Heart right ventricle (tissue), 16 donors: ENCODE measurements around the gene HTT. TPM values are rescaled to one million over a fixed set of nuclear protein-coding genes. Genes with fewer than 3 reads are reported as not detected.
A peak's percentile ranks its signal among the peaks of the same experiment; 100 is the strongest.

Experiments
- ATAC-seq, 8 donors: fragments of 200-7000 bp; cut with Tn5 transposase; one replicate each; pipeline ENCODE4 v1.9.1; 2020; ENCODE audit warnings: mild to moderate bottlenecking in 8 of 8, moderate library complexity in 8 of 8, moderate number of reproducible peaks in 1 of 8
- DNase-seq, 2 donors: peaks; one replicate each; pipeline ENCODE4 v3.0.0-alpha.2; 2020
- H3K27ac ChIP-seq, 10 donors: fragments of 200-600 bp; sonication (generic) in 2 of 10; one replicate each; pipeline versions ENCODE4 v1.5.0 to v1.8.0; 2020 to 2022; ENCODE audit warnings: mild to moderate bottlenecking in 3 of 10
- H3K27me3 ChIP-seq, 7 donors: fragments of 200-600 bp; one replicate each; pipeline ENCODE4 v1.8.0; 2021 to 2022; ENCODE audit warnings: mild to moderate bottlenecking in 2 of 7
- H3K36me3 ChIP-seq, 9 donors: fragments of 200-600 bp; sonication (generic) in 1 of 9; one replicate each; pipeline versions ENCODE4 v1.5.0 to v1.8.0; 2020 to 2022; ENCODE audit warnings: mild to moderate bottlenecking in 2 of 9
- H3K4me1 ChIP-seq, 9 donors: fragments of 200-600 bp; sonication (generic) in 1 of 9; one replicate each; pipeline versions ENCODE4 v1.5.0 to v1.8.0; 2020 to 2022; ENCODE audit warnings: mild to moderate bottlenecking in 4 of 9
- H3K4me3 ChIP-seq, 10 donors: fragments of 200-600 bp; sonication (generic) in 2 of 10; one replicate each; pipeline versions ENCODE4 v1.5.0 to v1.8.0; 2020 to 2022; ENCODE audit warnings: mild to moderate bottlenecking in 7 of 10, moderate library complexity in 2 of 10
- H3K9me3 ChIP-seq, 11 donors: fragments of 200-600 bp in 10 of 11; sonication (generic) in 2 of 11; one replicate each; pipeline versions ENCODE4 v1.5.0 to v1.8.0; 2013 to 2022; ENCODE audit warnings: mild to moderate bottlenecking in 2 of 11, control low read depth in 1 of 11, moderate library complexity in 1 of 11
- CTCF ChIP-seq, 9 donors: fragments of 200-600 bp; sonication (generic) in 2 of 9; IDR thresholded peaks; one replicate each; pipeline versions ENCODE4 v1.5.0 to v1.8.0; 2021 to 2022; ENCODE audit warnings: antibody characterized with exemption in 9 of 9, mild to moderate bottlenecking in 5 of 9, moderate library complexity in 1 of 9
- WGBS, 2 donors: extraction: QIAGEN DNeasy Blood & Tissue Kit; methylation state at CpG; one replicate each; pipeline ENCODE4 v1.1.7; 2013; ENCODE audit warnings: inconsistent platforms in 1 of 2; 5-methylcytosine and 5-hydroxymethylcytosine counted together
- intact Hi-C, 10 donors: fragments of 100-400 bp; cut with DNase I; formaldehyde crosslinking; loops; one replicate each; pipeline versions ENCODE4 v1.11.1 to v1.14.2; 2022
- polyA plus RNA-seq, 2 donors: library from polyadenylated mRNA; stranded (reverse); fragments of 200-250 nt; gene quantifications; one replicate each; pipeline ENCODE4 v1.2.3, GENCODE V29; 2013
- total RNA-seq, 10 donors: library from RNA; stranded (reverse); fragmentation: NEBNext Ultra II Directional in 3 of 10; extraction: Animal tissue kit (Norgen Biotek cat#: 25700) in 3 of 10; gene quantifications; one replicate each; pipeline versions ENCODE4 v1.2.1 to v1.2.4, GENCODE V29; 2021 to 2023
- donor health status: Arrhythmogenic right ventricular cardiomyopathy.
- donor health status: ischemic (EF 13 %, LVEDD 7.1; RV severe dilation, severe dysfunction).
- donor health status: healthy with polysubstance abuse.
- donor health status: DM: no; HTN: yes; CAD: no.
- donor health status: DM: no; HTN: no; CAD: no.
- donor health status: ischemic (EF 25% LVEDD 6.9; RV normal size, moderate dysfunction).
- donor health status: ischemic (EF 25% LVEDD 5.7; RV mildly dilated, moderate dysfunction).
- donor health status: healthy.
- donor health status: DM: yes; HTN: yes; CAD: no.
- donor health status: Ischemic cardiomyopathy.
- donor health status: ischemic (EF 35%, LVEDD 5.7; RV mildly dilated, moderate dysfunction).
- donor health status: nonischemic (EF 11% LVEDD 7.7; RV severe dilation, severe dysfunction).
- donor health status: DM: yes; HTN: yes; CAD: no.
- donor health status: PGD.
- donor health status: ischemic (EF 29% LVEDD 5.4; RV normal size, mild dysfunction).
- donor health status: nonischemic (EF 23%, LVEDD 6.1; RV moderate dilation, normal function).

Gene HTT
- total and polyA plus RNA-seq, 12 donors: 6.3 to 34.0 (median 24.1) TPM

GRCh38 chr4:3287271-3287971 is 212.9 kb downstream of the HTT start:
- Histone ChIP-seq H3K4me3 (no peak overlapping the region), H3K27me3 (peaks cover 0 to 20% (median 9%) of the 10 kb centered on the region in 7 donors), H3K9me3 (peaks cover 0 to 1% (median 0%) of the 10 kb centered on the region in 11 donors), H3K4me1 (peaks cover 9 to 44% (median 28%) of the 10 kb centered on the region in 9 donors), H3K36me3 (no peaks in the 10 kb centered on the region), H3K27ac (peak overlapping the region in 4 of 10 donors; percentile 20 to 56 (median 29))
- TF ChIP-seq CTCF (IDR thresholded peaks at IDR 0.05): no peak
- DNase-seq (no peak), ATAC-seq (no peak)
- intact Hi-C loops: loop anchor here in 1 of 10 donors (10.0 kb wide), 1 partner anchor 477 kb away; the partner anchor contains the start of gene ADRA2C
- WGBS, 2 donors: 52 to 56% methylated on average over 14 of the region's 14 CpGs

- intact Hi-C loops: loop anchor here in 1 of 10 donors (10.0 kb wide), 1 partner anchor 477 kb away; the partner anchor contains the start of gene ADRA2C
- H3K9me3 ChIP-seq: no peaks in the 10 kb centered on the region
- ATAC-seq (peak in 3 of 8 donors; percentile 9 to 38 (median 37)), DNase-seq (no peak)
- TF ChIP-seq CTCF (IDR thresholded peaks at IDR 0.05): no peak
- H3K4me1 ChIP-seq: peaks cover 9 to 44% (median 28%) of the 10 kb centered on the region in 9 donors
- H3K4me3 ChIP-seq: no peak overlapping the region
- peaks cover 0 to 20% (median 9%) of the 10 kb centered on the region in 7 donors for H3K27me3 ChIP-seq
- WGBS, 2 donors: 66 to 75% methylated on average over 24 of the region's 24 CpGs
- peak overlapping the region in 6 of 10 donors; percentile 15 to 56 (median 32) for H3K27ac ChIP-seq
- H3K36me3 ChIP-seq: no peaks in the 10 kb centered on the region
Measured at GRCh38 chr4:3287972-3288570, 213.6 kb downstream of the HTT start.

DNA sequence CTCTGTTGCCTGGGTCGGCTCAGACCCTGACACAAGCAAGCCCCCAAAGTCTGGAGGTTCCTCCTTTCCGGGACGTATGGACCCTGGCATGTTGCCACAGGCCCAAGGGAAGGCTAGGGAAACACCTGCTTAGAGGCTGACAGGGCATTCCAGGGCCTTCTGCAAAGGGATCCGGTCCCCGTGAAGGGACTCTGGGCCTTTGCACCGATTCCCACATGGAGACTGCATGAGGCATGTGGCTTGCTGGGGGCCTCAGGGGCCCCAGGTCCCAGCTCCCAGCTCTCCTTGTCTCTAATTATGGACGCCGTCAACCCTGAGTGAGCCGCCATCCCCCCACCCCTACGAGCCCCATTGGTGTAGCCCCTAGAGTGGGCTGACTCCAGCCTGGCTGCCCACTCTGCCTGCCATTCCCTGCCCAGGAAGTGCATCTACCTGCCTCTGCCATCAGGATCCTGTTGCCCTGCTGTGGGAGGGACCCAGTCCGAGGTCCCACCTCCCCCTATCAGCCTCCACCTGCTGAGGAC is 214.2 kb downstream of the HTT start:
- Histone ChIP-seq H3K4me3 (no peak overlapping the region), H3K27me3 (peaks cover 0 to 20% (median 9%) of the 10 kb centered on the region in 7 donors), H3K27ac (peak overlapping the region in 4 of 10 donors; percentile 15 to 47 (median 23)), H3K36me3 (no peaks in the 10 kb centered on the region), H3K9me3 (no peaks in the 10 kb centered on the region), H3K4me1 (peaks cover 9 to 48% (median 31%) of the 10 kb centered on the region in 9 donors)
- ATAC-seq (no peak), DNase-seq (no peak)
- intact Hi-C loops: loop anchor here in 1 of 10 donors (10.0 kb wide), 1 partner anchor 476 kb away; the partner anchor contains the start of gene ADRA2C
- TF ChIP-seq CTCF (IDR thresholded peaks at IDR 0.05): no peak
- WGBS, 2 donors: 60 to 68% methylated on average over 11 of the region's 11 CpGs

- Histone ChIP-seq H3K9me3 (no peaks in the 10 kb centered on the region), H3K4me3 (no peak overlapping the region), H3K27me3 (peaks cover 0 to 20% (median 8%) of the 10 kb centered on the region in 7 donors), H3K36me3 (no peaks in the 10 kb centered on the region), H3K4me1 (peaks cover 9 to 60% (median 35%) of the 10 kb centered on the region in 9 donors), H3K27ac (no peak overlapping the region)
- no peak for TF ChIP-seq CTCF (IDR thresholded peaks at IDR 0.05)
- no peak for DNase-seq
- WGBS, 2 donors: 94 to 96% methylated on average over 11 of the region's 11 CpGs
- no peak for ATAC-seq
- intact Hi-C loops: loop anchor here in 2 of 10 donors (5.0 kb wide), 2 partner anchors 68 to 97 kb away; no protein-coding TSS in a partner anchor
Measured at GRCh38 chr4:3290476-3290875, 216.0 kb downstream of the HTT start.
